GM06990 (cell line): ENCODE data around the gene HIPK3.
A peak's percentile ranks its signal among the peaks of the same experiment; 100 is the strongest.

Source experiments
- DNase-seq: peaks from one replicate; pipeline ENCODE4 v3.0.0-alpha.2; 2011; ENCODE audit not compliant: insufficient read length; ENCODE audit errors: extremely low read depth
- H3K27me3 ChIP-seq: replicated peaks from 2 replicates; pipeline ENCODE4 v1.6.0; 2011; ENCODE audit warnings: low read length; ENCODE audit not compliant: control insufficient read depth, insufficient read depth
- H3K36me3 ChIP-seq: 2 replicates; pipeline ENCODE4 v1.5.1; 2011; ENCODE audit warnings: low read length; ENCODE audit not compliant: control insufficient read depth, insufficient read depth
- H3K4me3 ChIP-seq: replicated peaks from 2 replicates; pipeline ENCODE4 v1.5.1; 2011; ENCODE audit warnings: low read depth, mild to moderate bottlenecking, control low read depth, low read length
- CTCF ChIP-seq: IDR thresholded peaks from 2 replicates; pipeline ENCODE4 v1.5.1; 2011; ENCODE audit warnings: low read length, control low read depth, mild to moderate bottlenecking, inconsistent platforms; ENCODE audit not compliant: insufficient read depth, poor library complexity, severe bottlenecking

The HIPK3 gene

GRCh38 chr11:33257160-33257896, at the start of gene HIPK3:
Gene HIPK3 (plus strand): TSS chr11:33257381.
- no peak for TF ChIP-seq CTCF
- H3K4me3 ChIP-seq = peak within 1 kb of the TSS; percentile 97
- H3K36me3 ChIP-seq = no peaks in the 10 kb centered on the region
- peak; percentile 91 for DNase-seq
- no peaks in the 10 kb centered on the region for H3K27me3 ChIP-seq

GRCh38 chr11:33207408-33207985, 49.7 kb upstream of the HIPK3 start:
- TF ChIP-seq CTCF = no peak
- DNase-seq = no peak
- Histone ChIP-seq H3K27me3 (no peaks in the 10 kb centered on the region), H3K4me3 (no peak overlapping the region), H3K36me3 (no peaks in the 10 kb centered on the region)

GRCh38 chr11:33208150-33208549, 49.0 kb upstream of the HIPK3 start:
- Histone ChIP-seq H3K36me3 (no peaks in the 10 kb centered on the region), H3K4me3 (no peak overlapping the region), H3K27me3 (no peaks in the 10 kb centered on the region)
- TF ChIP-seq CTCF = no peak
- no peak for DNase-seq

- H3K36me3 ChIP-seq = no peaks in the 10 kb centered on the region
- H3K4me3 ChIP-seq = no peak overlapping the region
- no peaks in the 10 kb centered on the region for H3K27me3 ChIP-seq
- no peak for TF ChIP-seq CTCF
- DNase-seq = no peak
Measured at GRCh38 chr11:33211153-33211552, 46.0 kb upstream of the HIPK3 start.

GRCh38 chr11:33211580-33211979, 45.6 kb upstream of the HIPK3 start:
- H3K4me3 ChIP-seq = no peak overlapping the region
- TF ChIP-seq CTCF = no peak
- DNase-seq = no peak
- H3K27me3 ChIP-seq = no peaks in the 10 kb centered on the region
- no peaks in the 10 kb centered on the region for H3K36me3 ChIP-seq
